ENCODE results near the gene ALG14. TPM values are rescaled to one million over a fixed set of nuclear protein-coding genes. Genes with fewer than 3 reads are reported as not detected.
A peak's percentile ranks its signal among the peaks of the same experiment; 100 is the strongest.

The ALG14 gene
- total and polyA plus RNA-seq, 10 of the 15 experiments (the other 5 are each of a cell fraction or from before 2014, with no cell fraction given) = 2.6 to 19.2 (median 7.5) TPM

DNA sequence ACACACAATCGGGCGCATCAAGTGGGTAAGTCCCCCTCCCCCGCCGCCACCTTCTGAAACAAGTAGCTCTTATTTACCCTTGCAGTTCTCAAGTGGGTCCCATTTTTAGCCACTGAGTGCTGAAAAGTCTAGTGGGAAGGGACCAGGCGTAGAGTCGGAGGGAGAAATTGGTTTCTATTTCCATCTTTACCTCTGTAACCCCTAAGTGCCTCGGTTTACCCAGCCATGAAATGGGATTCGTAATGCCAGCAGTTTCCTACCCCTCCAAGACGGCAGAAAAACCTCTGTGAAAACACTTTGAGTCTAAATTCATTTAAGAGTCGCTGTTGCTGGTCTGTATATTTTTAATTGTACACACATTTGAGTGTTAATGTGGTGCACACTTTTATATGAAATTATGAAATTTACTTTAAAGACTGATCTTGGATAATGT is 45.3 kb upstream of the ALG14 start:
- H3K79me2 ChIP-seq (ENCODE audit: control insufficient read depth, insufficient read depth, low read length) = no peaks in the 10 kb centered on the region
- 43% methylated on average over 10 of the region's 10 CpGs for WGBS (ENCODE audit: insufficient coverage, insufficient replicate concordance, low lambda C conversion rate, missing lambda C conversion rate)
- BruUV-seq (replicated peaks) = no TSS peak
- RAD21 ChIA-PET (ENCODE audit: unreplicated experiment) = no interaction called here
- DNase-seq (ENCODE audit: low read depth, low spot score) (no peak), ATAC-seq (no peak), FAIRE-seq (no peak)
- H3K27ac ChIP-seq (ENCODE audit: control insufficient read depth, insufficient read depth) = no peak overlapping the region
- CTCF ChIA-PET = interaction anchor here (0.9 kb wide), 1 partner anchor 283 kb away, joined by 3 read pairs; no protein-coding TSS in a partner anchor
- POLR2A ChIA-PET = no interaction called here
- H3K27me3 ChIP-seq (replicated peaks in 1 of 2; ENCODE audit: control insufficient read depth in 2 of 2, insufficient read depth in 2 of 2, low read length in 1 of 2) = peaks cover 3 to 6% of the 10 kb centered on the region in 2 experiments
- H3K9ac ChIP-seq (ENCODE audit: control insufficient read depth, insufficient read depth, low read length) = no peak overlapping the region; the same call in 1 of the 2 replicates
- TF ChIP-seq EZH2 (IDR thresholded peaks at IDR 0.05; ENCODE audit: borderline replicate concordance, control insufficient read depth, low read depth, low read length) (0 out of 2 replicates have a peak, but pooled peaks have one; percentile 68), SPI1 (IDR thresholded peaks at IDR 0.05; ENCODE audit: borderline replicate concordance, insufficient read depth, low read depth, low read length) (no peak)
- SMC1A ChIA-PET (ENCODE audit: uncharacterized antibody, unreplicated experiment) = no interaction called here
- in situ Hi-C loops (cut with MboI) = no loop called here
- peak overlapping the region; percentile 93; the same call in 1 of the 2 replicates for H3K4me2 ChIP-seq (ENCODE audit: control insufficient read depth, insufficient read depth)
- intact Hi-C loops (cut with micrococcal nuclease; ENCODE audit: unreplicated experiment) = no loop called here
- no peak overlapping the region for H3K4me3 ChIP-seq
- no peak overlapping the region for H2AFZ ChIP-seq (ENCODE audit: control insufficient read depth, low read depth, low read length)
- no peaks in the 10 kb centered on the region for H4K20me1 ChIP-seq (ENCODE audit: control insufficient read depth, insufficient read depth)
- H3K4me1 ChIP-seq (ENCODE audit: control insufficient read depth, insufficient read depth, low read length) = no peaks in the 10 kb centered on the region
- H3K9me3 ChIP-seq (replicated peaks; ENCODE audit: control insufficient read depth, insufficient read depth, low read length) = no peaks in the 10 kb centered on the region
- H3K36me3 ChIP-seq (ENCODE audit: control insufficient read depth in 2 of 2, insufficient read depth in 2 of 2, low read length in 1 of 2) = no peaks in the 10 kb centered on the region

DNA sequence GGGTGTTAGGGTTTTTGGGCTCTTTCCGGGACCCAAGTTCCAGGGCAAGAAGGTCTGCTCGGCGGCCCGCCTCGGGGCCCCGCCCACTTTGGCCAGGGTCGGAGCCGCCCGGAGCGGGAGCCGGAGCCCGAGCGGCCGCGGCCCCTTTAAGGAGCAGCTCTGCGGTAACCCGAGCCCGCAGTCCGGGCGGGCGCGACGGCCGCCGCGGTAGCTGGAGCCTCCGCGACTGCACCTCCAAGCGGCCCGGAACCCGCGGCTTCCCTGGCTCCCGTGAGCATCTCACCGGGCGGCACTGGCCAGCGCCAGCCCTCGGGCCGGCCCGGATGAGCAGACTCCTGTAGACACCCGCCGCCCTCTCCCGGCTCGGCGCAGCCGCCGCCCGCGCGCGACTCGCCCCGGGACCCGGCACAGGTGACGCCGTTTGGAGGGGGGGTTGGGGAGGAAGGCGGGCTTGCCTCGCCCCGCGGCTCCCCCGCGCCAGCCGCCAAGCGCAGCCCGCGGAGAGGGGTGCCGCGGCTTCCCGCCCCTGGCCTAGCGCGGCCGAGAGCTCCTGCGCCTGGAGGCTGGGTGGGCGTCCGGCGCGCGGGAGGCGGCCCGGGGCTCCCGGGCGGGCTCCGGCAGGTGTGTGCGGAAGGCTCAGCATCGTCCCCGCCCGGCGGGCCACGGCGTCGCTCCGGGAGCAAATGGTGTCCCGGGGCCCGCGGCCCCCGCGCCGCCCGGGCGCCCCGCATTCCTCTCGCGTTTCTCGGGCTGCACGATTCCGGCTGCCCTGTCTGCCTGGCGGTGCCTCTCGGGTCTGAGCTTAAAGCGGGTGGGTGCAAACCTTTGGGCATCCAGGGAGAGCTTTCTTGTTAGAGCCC is 44.7 kb upstream of the ALG14 start, which contains the start of gene TLCD4:
TSS of gene TLCD4 (plus strand) at position 149 of the 860 bp plus-strand sequence. CDS start 26,547 bp downstream, outside the sequence.
- WGBS (ENCODE audit: insufficient coverage, insufficient replicate concordance, low lambda C conversion rate, missing lambda C conversion rate) = 3% methylated on average over 55 of the region's 108 CpGs
- DNase-seq (ENCODE audit: low read depth, low spot score) (no peak), ATAC-seq (peak; percentile 83), FAIRE-seq (no peak)
- no peaks in the 10 kb centered on the region for H3K4me1 ChIP-seq (ENCODE audit: control insufficient read depth, insufficient read depth, low read length)
- ChIA-PET POLR2A (no interaction called here), CTCF (interaction anchor here (0.7 to 0.9 kb wide), 2 partner anchors 16 to 283 kb away, joined by 3 read pairs; no protein-coding TSS in a partner anchor), SMC1A (ENCODE audit: uncharacterized antibody, unreplicated experiment) (no interaction called here), RAD21 (ENCODE audit: unreplicated experiment) (no interaction called here)
- H3K36me3 ChIP-seq (ENCODE audit: control insufficient read depth in 2 of 2, insufficient read depth in 2 of 2, low read length in 1 of 2) = no peaks in the 10 kb centered on the region
- intact Hi-C loops (cut with micrococcal nuclease; ENCODE audit: unreplicated experiment) (no loop called here), in situ Hi-C loops (cut with MboI) (no loop called here)
- no peaks in the 10 kb centered on the region for H3K9me3 ChIP-seq (replicated peaks; ENCODE audit: control insufficient read depth, insufficient read depth, low read length)
- H3K9ac ChIP-seq (ENCODE audit: control insufficient read depth, insufficient read depth, low read length) = no peak within 1 kb of the TSS; the same call in 1 of the 2 replicates
- peak within 1 kb of the TSS; percentile 75 for H2AFZ ChIP-seq (ENCODE audit: control insufficient read depth, low read depth, low read length)
- H3K4me3 ChIP-seq = peak within 1 kb of the TSS; percentile 76
- no TSS peak for BruUV-seq (replicated peaks)
- H3K79me2 ChIP-seq (ENCODE audit: control insufficient read depth, insufficient read depth, low read length) = no peaks in the 10 kb centered on the region
- H3K27me3 ChIP-seq (replicated peaks in 1 of 2; ENCODE audit: control insufficient read depth in 2 of 2, insufficient read depth in 2 of 2, low read length in 1 of 2) = peaks cover 3 to 6% of the 10 kb centered on the region in 2 experiments
- no peaks in the 10 kb centered on the region for H4K20me1 ChIP-seq (ENCODE audit: control insufficient read depth, insufficient read depth)
- peak within 1 kb of the TSS; percentile 93 for H3K4me2 ChIP-seq (ENCODE audit: control insufficient read depth, insufficient read depth)
- no peak within 1 kb of the TSS for H3K27ac ChIP-seq (ENCODE audit: control insufficient read depth, insufficient read depth)
- TF ChIP-seq ZNF592 (IDR thresholded peaks at IDR 0.05) = no peak
- TF ChIP-seq RUNX3 (IDR thresholded peaks at IDR 0.05; ENCODE audit: low read length) = 0 out of 2 replicates have a peak, but pooled peaks have one; percentile 10
- peak; percentile 34 for TF ChIP-seq SUZ12 (IDR thresholded peaks at IDR 0.05; ENCODE audit: unreplicated experiment)
- no peak for TF ChIP-seq ZNF687 (IDR thresholded peaks at IDR 0.05)
